ENCODE results near the gene C17orf58.
"Not testable (repeated sequence)": the region's sequence is repeated elsewhere in the genome, so short reads cannot be mapped to it uniquely, and the experiment has no call there.

C17orf58 gene

DNA sequence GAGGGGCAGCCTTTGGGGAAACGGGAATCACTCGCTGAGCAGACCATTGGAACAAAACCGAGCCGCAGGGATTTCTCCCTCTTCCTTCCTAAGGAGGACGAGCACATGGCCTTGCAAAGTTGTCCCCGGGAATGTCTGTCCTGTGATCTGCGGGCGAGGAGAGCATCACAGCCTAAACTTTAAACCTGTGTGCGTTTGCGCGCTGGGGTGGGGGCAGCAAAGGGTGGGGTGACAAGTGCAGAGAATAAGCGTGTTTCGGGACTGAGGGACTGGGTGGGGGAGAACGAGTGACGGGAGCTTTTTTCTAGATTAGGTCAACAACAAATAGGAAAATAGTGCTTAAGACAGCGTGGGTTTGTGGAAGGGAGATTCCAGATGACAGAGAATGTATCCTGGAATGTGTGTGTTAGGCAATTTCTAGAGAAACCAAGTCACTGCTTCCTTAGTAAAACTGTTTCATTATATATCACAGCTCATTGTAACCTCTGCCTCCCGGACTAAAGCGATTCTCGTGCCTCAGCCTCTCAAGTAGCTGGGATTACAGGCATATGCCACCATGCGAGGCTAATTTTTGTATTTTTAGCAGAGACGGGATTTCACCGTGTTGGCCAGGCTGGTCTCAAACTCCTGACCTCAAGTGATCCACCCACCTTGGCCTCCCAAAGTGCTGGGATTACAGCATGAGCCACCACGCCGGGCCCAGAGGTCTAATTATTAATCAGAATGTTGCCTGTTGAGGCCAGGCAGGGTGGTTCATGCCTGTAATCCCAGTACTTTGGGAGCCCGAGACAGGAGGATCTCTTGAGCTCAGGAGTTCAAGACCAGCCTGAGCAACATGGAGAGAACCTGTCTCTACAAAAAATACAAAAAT is at the start of gene C17orf58:
TSS of gene C17orf58 (minus strand) at position 169 of the 871 bp plus-strand sequence. CDS start 271 bp downstream, outside the sequence.
- in situ Hi-C loops (cut with MboI; ENCODE audit: low pct_unique_long_range_greater_than_20kb, low sequenced_read_pairs); DNase-seq: not testable (repeated sequence)

DNA sequence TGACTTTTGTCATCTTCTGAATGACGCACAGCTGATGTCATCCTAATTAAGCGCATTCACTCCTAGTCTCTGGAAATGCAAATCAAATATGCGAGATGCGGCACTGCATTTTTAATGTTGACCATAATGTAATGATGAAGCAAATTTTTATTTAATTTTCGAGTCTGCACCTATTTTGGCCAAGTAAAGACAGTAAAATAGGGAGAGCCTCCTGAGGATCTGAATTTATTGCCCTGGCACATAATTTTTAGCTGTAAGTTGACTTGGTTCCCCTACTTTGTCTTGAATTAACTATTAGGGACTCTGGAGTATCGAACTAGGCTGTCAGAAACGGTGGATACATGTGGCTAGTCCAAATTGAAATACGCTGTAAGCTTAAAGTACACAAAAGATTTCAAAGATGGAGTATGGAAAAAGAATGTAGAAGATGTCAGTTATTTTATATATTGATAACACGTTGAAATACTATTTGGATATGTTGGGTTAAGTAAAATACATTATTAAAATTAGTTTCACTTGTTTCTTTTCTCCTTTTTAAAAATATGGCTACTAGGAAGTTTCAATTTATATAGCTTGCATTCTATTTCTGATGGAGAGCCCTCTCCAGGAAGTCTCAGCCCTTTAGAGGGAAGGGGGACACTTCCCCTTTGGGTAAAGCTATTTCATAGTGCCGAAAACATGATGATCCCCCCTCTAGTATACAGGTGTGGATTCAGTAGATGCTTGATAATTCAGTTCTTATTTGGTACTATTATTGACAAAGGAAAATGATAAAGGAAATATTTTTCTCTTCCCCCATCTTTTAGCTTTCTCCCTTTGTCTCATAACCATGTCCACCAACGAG is 40.3 kb upstream of the C17orf58 start:
- in situ Hi-C loops (cut with MboI; ENCODE audit: low pct_unique_long_range_greater_than_20kb, low sequenced_read_pairs) = no loop called here
- peak; percentile 23 for DNase-seq

- in situ Hi-C loops (cut with MboI; ENCODE audit: low pct_unique_long_range_greater_than_20kb, low sequenced_read_pairs) = no loop called here
- DNase-seq = peak; percentile 97
Measured at GRCh38 chr17:68035523-68036303, 39.4 kb upstream of the C17orf58 start, which contains the start of gene KPNA2. TSS of gene KPNA2 (plus strand) at chr17:68035735. CDS start at chr17:68037133, 1,398 bp downstream.

GRCh38 chr17:68035131-68035522 is 38.9 kb upstream of the C17orf58 start:
- no peak for DNase-seq
- in situ Hi-C loops (cut with MboI; ENCODE audit: low pct_unique_long_range_greater_than_20kb, low sequenced_read_pairs) = no loop called here

- no peak for DNase-seq
- in situ Hi-C loops (cut with MboI; ENCODE audit: low pct_unique_long_range_greater_than_20kb, low sequenced_read_pairs) = no loop called here
Measured at GRCh38 chr17:68034452-68034776, 38.1 kb upstream of the C17orf58 start.

- in situ Hi-C loops (cut with MboI; ENCODE audit: low pct_unique_long_range_greater_than_20kb, low sequenced_read_pairs) = no loop called here
- no peak for DNase-seq
Measured at GRCh38 chr17:68033636-68034451, 37.6 kb upstream of the C17orf58 start.

DNA sequence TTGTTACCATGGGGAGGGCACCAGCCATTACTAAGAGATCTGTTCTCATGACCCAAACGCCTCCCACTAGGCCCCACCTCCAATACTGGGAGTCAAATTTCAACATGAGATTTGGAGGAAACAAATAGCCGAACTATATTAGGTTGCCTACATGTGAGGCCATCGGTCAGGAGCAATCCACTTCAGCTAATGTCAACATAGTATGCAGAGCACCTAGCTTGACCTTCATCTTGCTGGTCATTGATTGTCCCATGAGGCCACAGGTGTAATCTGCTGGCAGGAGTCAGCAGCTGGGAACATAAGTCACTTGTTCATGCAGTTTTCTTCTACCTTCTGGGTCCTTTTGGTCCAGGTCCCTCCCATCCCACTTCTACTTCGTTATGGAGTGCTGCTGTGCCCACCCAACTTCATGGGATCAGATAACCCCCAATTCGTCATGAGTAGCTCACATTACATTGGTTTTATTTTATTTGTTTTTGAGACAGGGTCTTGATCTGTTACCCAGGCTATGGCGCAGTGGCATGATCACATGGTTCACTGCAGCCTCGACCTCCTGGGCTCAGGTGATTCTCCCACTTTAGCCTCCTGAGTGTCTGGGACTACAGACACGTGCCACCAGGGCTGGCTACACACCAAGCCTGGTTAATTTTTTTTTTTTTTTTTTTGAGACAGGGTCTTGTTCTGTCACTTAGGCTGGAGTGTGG is 33.4 kb upstream of the C17orf58 start:
- in situ Hi-C loops (cut with MboI; ENCODE audit: low pct_unique_long_range_greater_than_20kb, low sequenced_read_pairs) = no loop called here
- DNase-seq = no peak

- in situ Hi-C loops (cut with MboI; ENCODE audit: low pct_unique_long_range_greater_than_20kb, low sequenced_read_pairs); DNase-seq: not testable (repeated sequence)
Measured at GRCh38 chr17:68022547-68022946, 26.3 kb upstream of the C17orf58 start.

GRCh38 chr17:68021963-68022362 is 25.7 kb upstream of the C17orf58 start:
- no peak for DNase-seq
- in situ Hi-C loops (cut with MboI; ENCODE audit: low pct_unique_long_range_greater_than_20kb, low sequenced_read_pairs) = no loop called here

DNA sequence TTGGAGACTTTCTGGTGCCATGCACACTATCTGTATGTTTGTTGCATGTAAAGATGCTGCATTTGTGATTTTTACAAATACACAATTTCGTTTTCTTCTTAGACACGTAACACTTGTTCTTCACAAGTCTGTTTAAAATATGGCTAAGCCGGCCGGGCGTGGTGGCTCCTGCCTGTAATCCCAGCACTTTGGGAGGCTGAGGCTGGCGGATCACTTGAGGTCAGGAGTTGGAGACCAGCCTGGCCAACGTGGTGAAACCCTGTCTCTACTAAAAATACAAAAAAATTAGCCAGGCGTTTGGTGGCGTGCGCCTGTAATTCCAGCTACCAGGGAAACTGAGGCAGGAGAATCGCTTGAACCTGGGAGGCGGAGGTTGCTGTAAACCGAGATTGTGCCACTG is 24.5 kb upstream of the C17orf58 start:
- in situ Hi-C loops (cut with MboI; ENCODE audit: low pct_unique_long_range_greater_than_20kb, low sequenced_read_pairs); DNase-seq: not testable (repeated sequence)

GRCh38 chr17:68020409-68020756 is 24.1 kb upstream of the C17orf58 start:
- DNase-seq = no peak
- in situ Hi-C loops (cut with MboI; ENCODE audit: low pct_unique_long_range_greater_than_20kb, low sequenced_read_pairs) = no loop called here

DNA sequence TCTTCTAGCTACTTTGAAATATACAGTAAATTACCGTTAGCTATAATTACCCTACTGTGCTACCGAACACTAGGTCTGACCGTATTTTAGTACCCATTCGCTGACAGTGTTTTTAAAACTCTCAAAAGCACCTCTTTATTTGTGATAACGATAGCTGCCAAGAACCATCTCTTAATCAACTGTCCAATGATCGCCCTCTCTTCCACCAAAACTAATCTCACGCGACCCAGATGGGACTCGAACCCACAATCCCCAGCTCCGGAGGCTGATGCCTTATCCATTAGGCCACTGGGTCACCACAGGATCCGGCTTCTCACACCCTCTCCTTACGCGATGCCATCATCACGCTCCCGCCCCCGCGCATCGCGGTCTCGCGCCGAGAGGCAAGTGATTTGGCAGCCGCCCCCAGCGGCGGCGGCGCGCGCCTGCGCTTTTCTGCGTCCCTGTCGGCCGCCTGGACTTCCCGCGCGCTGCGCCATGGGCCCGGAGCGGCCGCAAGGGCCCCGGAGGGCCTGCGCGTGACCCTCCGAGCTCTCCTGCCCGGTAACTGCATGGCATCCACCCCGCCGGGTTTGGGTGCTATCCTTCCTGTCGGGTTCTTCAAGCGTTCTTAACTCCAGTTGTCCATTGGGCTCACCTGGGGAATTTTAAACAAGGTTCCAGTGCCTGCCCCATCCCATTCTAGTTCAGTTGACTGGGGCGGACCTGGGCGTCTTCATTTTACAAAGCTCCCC is 23.6 kb upstream of the C17orf58 start:
- in situ Hi-C loops (cut with MboI; ENCODE audit: low pct_unique_long_range_greater_than_20kb, low sequenced_read_pairs) = no loop called here
- DNase-seq = peak; percentile 98

- in situ Hi-C loops (cut with MboI; ENCODE audit: low pct_unique_long_range_greater_than_20kb, low sequenced_read_pairs) = no loop called here
- no peak for DNase-seq
Measured at GRCh38 chr17:68019336-68019674, 23.0 kb upstream of the C17orf58 start.

DNA sequence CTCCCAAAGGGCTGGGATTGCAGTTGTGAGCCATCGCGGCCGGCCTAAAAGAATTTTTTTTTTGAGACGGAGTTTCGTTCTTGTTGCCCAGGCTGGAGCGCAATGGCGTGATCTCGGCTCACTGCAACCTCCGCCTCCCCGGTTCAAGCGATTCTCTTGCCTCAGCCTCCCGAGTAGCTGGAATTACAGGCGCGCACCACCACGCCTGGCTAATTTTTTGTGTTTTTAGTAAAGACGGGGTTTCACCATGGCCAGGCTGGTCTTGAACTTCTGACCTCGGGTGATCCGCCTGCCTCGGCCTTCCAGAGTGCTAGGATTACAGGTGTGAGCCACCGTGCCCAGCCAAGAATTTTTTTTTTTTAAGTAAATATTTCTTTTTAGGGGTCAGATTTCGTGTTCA is 22.2 kb upstream of the C17orf58 start:
- DNase-seq; in situ Hi-C loops (cut with MboI; ENCODE audit: low pct_unique_long_range_greater_than_20kb, low sequenced_read_pairs): not testable (repeated sequence)

DNA sequence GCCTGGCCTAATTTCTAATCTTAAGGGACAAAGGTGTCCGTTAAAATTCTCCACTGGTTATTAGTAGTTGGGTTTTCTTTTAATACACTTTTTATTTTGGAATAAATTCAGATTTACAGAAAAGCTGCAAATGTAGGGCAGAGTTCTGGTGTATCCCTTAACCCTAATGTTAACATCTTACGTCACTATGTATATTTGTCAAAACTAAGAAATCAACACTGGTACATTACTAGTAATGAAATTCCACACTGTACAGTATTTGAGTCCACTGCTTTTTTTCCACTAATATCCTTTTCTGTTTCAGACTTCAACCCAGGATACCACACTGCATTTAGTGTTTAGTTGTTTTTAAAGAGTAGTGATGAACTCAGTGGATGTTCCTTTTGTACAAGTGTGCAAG is 20.6 kb upstream of the C17orf58 start:
- in situ Hi-C loops (cut with MboI; ENCODE audit: low pct_unique_long_range_greater_than_20kb, low sequenced_read_pairs) = no loop called here
- DNase-seq = no peak

DNA sequence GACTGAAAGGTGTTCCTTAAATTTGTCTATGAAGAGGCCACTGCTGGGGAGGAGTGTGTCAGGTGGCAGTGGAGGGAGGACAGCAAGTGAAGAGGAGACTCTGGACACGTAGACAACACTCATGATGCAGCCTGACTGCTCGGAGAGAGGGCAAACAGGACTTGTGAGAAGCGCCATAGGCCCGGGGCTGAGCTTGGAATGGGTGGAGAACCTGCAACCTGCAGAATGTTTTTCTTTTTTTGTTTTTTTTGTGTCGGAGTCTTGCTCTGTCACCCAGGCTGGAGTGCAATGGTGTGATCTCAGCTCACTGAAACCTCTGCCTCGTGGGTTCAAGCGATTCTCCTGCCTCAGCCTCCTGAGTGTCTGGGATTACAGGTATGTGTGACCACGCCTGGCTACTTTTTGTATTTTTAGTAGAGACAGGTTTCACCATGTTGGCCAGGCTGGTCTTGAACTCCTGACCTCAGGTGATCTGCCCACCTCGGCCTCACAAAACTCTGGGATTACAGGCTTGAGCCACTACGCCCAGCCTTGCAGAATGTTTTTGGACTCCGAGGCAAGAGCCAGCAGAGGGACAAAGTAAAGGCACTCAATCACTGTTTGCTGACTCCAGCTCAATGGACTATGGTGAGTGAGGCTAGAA is 18.9 kb upstream of the C17orf58 start:
- in situ Hi-C loops (cut with MboI; ENCODE audit: low pct_unique_long_range_greater_than_20kb, low sequenced_read_pairs) = no loop called here
- no peak for DNase-seq

- in situ Hi-C loops (cut with MboI; ENCODE audit: low pct_unique_long_range_greater_than_20kb, low sequenced_read_pairs) = no loop called here
- DNase-seq = no peak
Measured at GRCh38 chr17:68013385-68013784, 17.1 kb upstream of the C17orf58 start.

All from KBM-7 (cell line).